Natural killer cell (primary cell): ENCODE results near the gene EGFR. TPM values are rescaled to one million over a fixed set of nuclear protein-coding genes. Genes with fewer than 3 reads are reported as not detected.

Experiments used
- ATAC-seq, 3 donors: fragments of 150-1000 bp in 2 of 3; fragments of 200-7000 bp in 1 of 3; cut with Tn5 transposase; 1 replicate in 1 of 3; 2 replicates in 2 of 3; pipeline ENCODE4 v1.10.0; 2021; ENCODE audit warnings: mild to moderate bottlenecking in 2 of 3, moderate library complexity in 2 of 3
- DNase-seq, 2 donors: peaks; one replicate each; pipeline versions ENCODE4 v3.0.0 to v3.0.0-alpha.2; 2013 to 2021; ENCODE audit warnings: mixed read lengths in 1 of 2
- H3K27ac ChIP-seq: one replicate; pipeline ENCODE4 v1.5.1; 2013; ENCODE audit warnings: mild to moderate bottlenecking, low read length
- H3K27me3 ChIP-seq: one replicate; pipeline ENCODE4 v1.6.1; 2013; ENCODE audit warnings: low read length; ENCODE audit not compliant: control insufficient read depth, insufficient read depth
- H3K36me3 ChIP-seq: one replicate; pipeline ENCODE4 v1.6.1; 2013; ENCODE audit warnings: low read length; ENCODE audit not compliant: control insufficient read depth, insufficient read depth
- H3K4me1 ChIP-seq: one replicate; pipeline ENCODE4 v1.6.1; 2013; ENCODE audit warnings: low read length; ENCODE audit not compliant: control insufficient read depth, insufficient read depth
- H3K4me3 ChIP-seq: one replicate; pipeline ENCODE4 v1.5.1; 2013; ENCODE audit warnings: low read length
- H3K9me3 ChIP-seq: one replicate; pipeline ENCODE4 v1.6.1; 2013; ENCODE audit warnings: low read length; ENCODE audit not compliant: control insufficient read depth, insufficient read depth
- H3K27ac Mint-ChIP-seq, 2 donors: one replicate each; pipeline ENCODE4 v1.8.0; 2022; ENCODE audit warnings: mild to moderate bottlenecking in 2 of 2, mixed read lengths in 2 of 2, moderate library complexity in 1 of 2
- H3K27me3 Mint-ChIP-seq, 2 donors: one replicate each; pipeline ENCODE4 v1.8.0; 2022; ENCODE audit warnings: low read depth in 2 of 2, mixed read lengths in 2 of 2
- H3K36me3 Mint-ChIP-seq: one replicate; pipeline ENCODE4 v1.8.0; 2022; ENCODE audit warnings: mixed read lengths
- H3K4me1 Mint-ChIP-seq, 2 donors: one replicate each; pipeline ENCODE4 v1.8.0; 2022; ENCODE audit warnings: mixed read lengths in 2 of 2
- H3K4me3 Mint-ChIP-seq: one replicate; pipeline ENCODE4 v1.8.0; 2022; ENCODE audit warnings: mild to moderate bottlenecking, moderate library complexity, mixed read lengths
- H3K9me3 Mint-ChIP-seq, 2 donors: one replicate each; pipeline ENCODE4 v1.8.0; 2022; ENCODE audit warnings: mixed read lengths in 2 of 2
- WGBS: methylation state at CpG from one replicate; pipeline ENCODE4 v1.1.7; 2013; ENCODE audit warnings: missing lambda C conversion rate; ENCODE audit not compliant: insufficient coverage; 5-methylcytosine and 5-hydroxymethylcytosine counted together
- intact Hi-C: fragments of 100-400 bp; cut with micrococcal nuclease; formaldehyde crosslinking; loops from one replicate; pipeline ENCODE4 v1.14.2; 2022
- total RNA-seq, 4 donors: library from RNA; stranded (reverse); fragments of 120-200 nt in 1 of 4; gene quantifications; one replicate each; pipeline versions ENCODE4 v1.2.3 to v1.2.4, GENCODE V29; 2013 to 2022
- TF ChIP-seq, protein P1 (sequence below): fragments of 200-600 bp; IDR thresholded peaks from one replicate; pipeline ENCODE4 v1.8.0; 2022; ENCODE audit warnings: antibody characterized with exemption

EGFR gene
- total RNA-seq, 3 donors from 2014 or later (not counting 1 experiment from before 2014, with no cell fraction given), result not detected

DNA sequence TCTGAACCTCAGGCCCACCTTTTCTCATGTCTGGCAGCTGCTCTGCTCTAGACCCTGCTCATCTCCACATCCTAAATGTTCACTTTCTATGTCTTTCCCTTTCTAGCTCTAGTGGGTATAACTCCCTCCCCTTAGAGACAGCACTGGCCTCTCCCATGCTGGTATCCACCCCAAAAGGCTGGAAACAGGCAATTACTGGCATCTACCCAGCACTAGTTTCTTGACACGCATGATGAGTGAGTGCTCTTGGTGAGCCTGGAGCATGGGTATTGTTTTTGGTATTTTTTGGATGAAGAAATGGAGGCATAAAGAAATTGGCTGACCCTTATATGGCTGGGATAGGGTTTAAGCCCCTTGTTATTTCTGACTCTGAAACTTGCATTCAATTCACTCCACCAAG, 156.0 kb downstream of the EGFR start:
- Histone ChIP-seq H3K27ac (no peak overlapping the region), H3K27me3 (no peaks in the 10 kb centered on the region), H3K36me3 (no peaks in the 10 kb centered on the region), H3K4me1 (no peaks in the 10 kb centered on the region), H3K9me3 (no peaks in the 10 kb centered on the region), H3K4me3 (no peak overlapping the region)
- 100% methylated on average over 1 of the region's 1 CpG for WGBS
- ATAC-seq, result no peak
- no peak overlapping the region for H3K4me3 Mint-ChIP-seq
- DNase-seq, result no peak
- TF ChIP-seq, protein P1, sequence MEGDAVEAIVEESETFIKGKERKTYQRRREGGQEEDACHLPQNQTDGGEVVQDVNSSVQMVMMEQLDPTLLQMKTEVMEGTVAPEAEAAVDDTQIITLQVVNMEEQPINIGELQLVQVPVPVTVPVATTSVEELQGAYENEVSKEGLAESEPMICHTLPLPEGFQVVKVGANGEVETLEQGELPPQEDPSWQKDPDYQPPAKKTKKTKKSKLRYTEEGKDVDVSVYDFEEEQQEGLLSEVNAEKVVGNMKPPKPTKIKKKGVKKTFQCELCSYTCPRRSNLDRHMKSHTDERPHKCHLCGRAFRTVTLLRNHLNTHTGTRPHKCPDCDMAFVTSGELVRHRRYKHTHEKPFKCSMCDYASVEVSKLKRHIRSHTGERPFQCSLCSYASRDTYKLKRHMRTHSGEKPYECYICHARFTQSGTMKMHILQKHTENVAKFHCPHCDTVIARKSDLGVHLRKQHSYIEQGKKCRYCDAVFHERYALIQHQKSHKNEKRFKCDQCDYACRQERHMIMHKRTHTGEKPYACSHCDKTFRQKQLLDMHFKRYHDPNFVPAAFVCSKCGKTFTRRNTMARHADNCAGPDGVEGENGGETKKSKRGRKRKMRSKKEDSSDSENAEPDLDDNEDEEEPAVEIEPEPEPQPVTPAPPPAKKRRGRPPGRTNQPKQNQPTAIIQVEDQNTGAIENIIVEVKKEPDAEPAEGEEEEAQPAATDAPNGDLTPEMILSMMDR, result no peak
- H3K36me3 Mint-ChIP-seq, result no peaks in the 10 kb centered on the region
- H3K27ac Mint-ChIP-seq, result no peak overlapping the region
- peaks cover 13 to 18% of the 10 kb centered on the region in 2 donors for H3K27me3 Mint-ChIP-seq
- peaks cover 0 to 4% of the 10 kb centered on the region in 2 donors for H3K4me1 Mint-ChIP-seq
- intact Hi-C loops, result no loop called here
- H3K9me3 Mint-ChIP-seq, result no peaks in the 10 kb centered on the region

- Mint-ChIP-seq H3K9me3 (no peaks in the 10 kb centered on the region), H3K4me3 (no peak overlapping the region), H3K27ac (no peak overlapping the region), H3K27me3 (peaks cover 3 to 4% of the 10 kb centered on the region in 2 donors), H3K4me1 (no peaks in the 10 kb centered on the region), H3K36me3 (no peaks in the 10 kb centered on the region)
- no peaks in the 10 kb centered on the region for H3K27me3 ChIP-seq
- H3K4me1 ChIP-seq, result no peaks in the 10 kb centered on the region
- whole genome bisulfite sequencing, result 68% methylated on average over 7 of the region's 7 CpGs
- no peak overlapping the region for H3K27ac ChIP-seq
- H3K4me3 ChIP-seq, result no peak overlapping the region
- no peaks in the 10 kb centered on the region for H3K36me3 ChIP-seq
- TF ChIP-seq, protein P1, result no peak
- DNase-seq, result no peak
- no peaks in the 10 kb centered on the region for H3K9me3 ChIP-seq
- ATAC-seq, result no peak
- intact Hi-C loops, result no loop called here
Measured at GRCh38 chr7:55177068-55177530, 158.3 kb downstream of the EGFR start.

- peaks cover 0 to 3% of the 10 kb centered on the region in 2 donors for H3K27me3 Mint-ChIP-seq
Measured at GRCh38 chr7:55177589-55178261, 158.9 kb downstream of the EGFR start.

More at GRCh38 chr7:55177589-55178261, 158.9 kb downstream of the EGFR start:
- Histone ChIP-seq H3K36me3 (no peaks in the 10 kb centered on the region), H3K4me3 (no peak overlapping the region), H3K9me3 (no peaks in the 10 kb centered on the region), H3K27ac (no peak overlapping the region), H3K27me3 (no peaks in the 10 kb centered on the region), H3K4me1 (no peaks in the 10 kb centered on the region)
- intact Hi-C loops, result no loop called here
- no peak for DNase-seq
- Mint-ChIP-seq H3K4me1 (no peaks in the 10 kb centered on the region), H3K4me3 (no peak overlapping the region), H3K9me3 (no peaks in the 10 kb centered on the region), H3K36me3 (no peaks in the 10 kb centered on the region), H3K27ac (no peak overlapping the region)
- 90% methylated on average over 18 of the region's 18 CpGs for WGBS
- ATAC-seq, result no peak
- TF ChIP-seq, protein P1, result no peak
